Loucy (cell line): ENCODE data around the gene PPL.

ENCODE experiments used
- H2AFZ ChIP-seq: fragments of 200-600 bp; sonication (generic); 2 replicates; pipeline ENCODE4 v1.6.0; 2016; ENCODE audit warnings: antibody characterized with exemption, mild to moderate bottlenecking, low read length, moderate library complexity
- H3F3A ChIP-seq: fragments of 200-600 bp; 2 replicates; pipeline ENCODE4 v1.6.0; 2016; ENCODE audit warnings: antibody characterized with exemption, low read depth, mild to moderate bottlenecking
- H3K27me3 ChIP-seq: fragments of 200-600 bp; sonication (generic); 2 replicates; pipeline ENCODE4 v1.6.1; 2014; ENCODE audit warnings: low read length, mild to moderate bottlenecking; ENCODE audit not compliant: insufficient read depth, poor library complexity, severe bottlenecking
- H3K36me3 ChIP-seq: fragments of 200-600 bp; sonication (generic); 2 replicates; pipeline ENCODE4 v1.6.1; 2016; ENCODE audit warnings: low read length; ENCODE audit not compliant: insufficient read depth
- H3K4me1 ChIP-seq: fragments of 200-600 bp; sonication (generic); 2 replicates; pipeline ENCODE4 v1.5.1; 2014; ENCODE audit warnings: low read length, mild to moderate bottlenecking; ENCODE audit not compliant: insufficient read depth, poor library complexity, severe bottlenecking
- H3K4me2 ChIP-seq: fragments of 200-600 bp; sonication (generic); 2 replicates; pipeline ENCODE4 v1.6.0; 2014; ENCODE audit warnings: antibody characterized with exemption, low read length, low read depth, mild to moderate bottlenecking; ENCODE audit not compliant: poor library complexity, severe bottlenecking
- H3K4me3 ChIP-seq: fragments of 200-600 bp; sonication (generic); 2 replicates; pipeline ENCODE4 v1.5.1; 2014; ENCODE audit warnings: low read length, mild to moderate bottlenecking, mixed read lengths; ENCODE audit not compliant: poor library complexity, severe bottlenecking
- H3K79me2 ChIP-seq: fragments of 200-600 bp; sonication (generic); 2 replicates; pipeline ENCODE4 v1.6.1; 2014; ENCODE audit warnings: low read length; ENCODE audit not compliant: insufficient read depth
- H3K9ac ChIP-seq: fragments of 200-600 bp; sonication (generic); 2 replicates; pipeline ENCODE4 v1.6.0; 2014; ENCODE audit warnings: mild to moderate bottlenecking, low read depth, low read length, moderate library complexity; ENCODE audit not compliant: poor library complexity, severe bottlenecking
- H3K9me2 ChIP-seq: fragments of 200-600 bp; sonication (generic); replicated peaks from 2 replicates; pipeline ENCODE4 v1.6.1; 2016; ENCODE audit warnings: low read depth, low read length, mixed read lengths
- H3K9me3 ChIP-seq: fragments of 200-600 bp; sonication (generic); 2 replicates; pipeline ENCODE4 v1.6.1; 2014; ENCODE audit warnings: mild to moderate bottlenecking, antibody characterized with exemption, low read length, low read depth; ENCODE audit not compliant: insufficient read depth
- H4K20me1 ChIP-seq: fragments of 200-600 bp; sonication (generic); 2 replicates; pipeline ENCODE4 v1.6.0; 2014; ENCODE audit warnings: antibody characterized with exemption, low read length, mild to moderate bottlenecking; ENCODE audit not compliant: insufficient read depth, poor library complexity, severe bottlenecking
- EZH2phosphoT487 ChIP-seq: fragments of 200-600 bp; IDR thresholded peaks from 2 replicates; pipeline ENCODE4 v1.6.1; 2018; ENCODE audit warnings: antibody characterized with exemption, mild to moderate bottlenecking, moderate library complexity, borderline replicate concordance
- TF ChIP-seq, protein P1 (sequence below): fragments of 200-600 bp; sonication (generic); conservative IDR thresholded peaks from 2 replicates; pipeline ENCODE4 v1.5.1; 2014; ENCODE audit warnings: mild to moderate bottlenecking, antibody characterized with exemption, low read length

The PPL gene

DNA sequence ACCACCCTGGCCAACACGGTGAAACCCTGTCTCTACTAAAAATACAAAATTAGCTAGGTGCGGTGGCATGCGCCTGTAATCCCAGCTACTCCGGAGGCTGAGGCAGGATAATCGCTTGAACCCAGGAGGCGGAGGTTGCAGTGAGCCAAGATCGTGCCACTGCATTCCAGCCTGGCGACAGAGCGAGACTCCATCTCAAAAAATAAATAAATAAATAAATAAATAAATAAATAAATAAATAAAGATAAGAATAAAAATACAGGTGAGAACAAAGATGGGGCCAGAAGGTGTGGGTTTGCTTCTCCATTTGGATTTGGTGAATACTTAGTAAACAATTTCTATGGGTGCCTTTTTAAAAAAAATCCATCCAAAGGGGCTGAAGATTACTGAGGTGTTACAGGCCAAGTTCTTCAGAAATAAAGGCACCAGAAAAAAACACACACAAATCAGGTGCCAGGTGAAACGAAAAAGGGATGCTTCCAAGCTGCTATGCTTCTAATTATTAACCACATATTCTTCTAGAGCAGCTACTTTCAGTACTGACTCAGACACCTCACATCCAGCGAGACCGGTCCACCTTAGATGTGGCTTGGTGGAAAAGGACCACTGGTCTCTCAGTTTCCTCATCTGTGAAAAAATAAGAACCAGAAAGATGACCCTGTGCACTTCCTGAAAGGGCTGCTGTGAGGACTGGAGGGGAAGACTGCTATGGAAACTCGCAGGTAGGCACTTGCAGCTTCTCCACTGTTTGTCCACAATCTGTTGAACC, 99.0 kb downstream of the PPL start:
- H3K79me2 ChIP-seq = no peaks in the 10 kb centered on the region
- TF ChIP-seq, protein P1, sequence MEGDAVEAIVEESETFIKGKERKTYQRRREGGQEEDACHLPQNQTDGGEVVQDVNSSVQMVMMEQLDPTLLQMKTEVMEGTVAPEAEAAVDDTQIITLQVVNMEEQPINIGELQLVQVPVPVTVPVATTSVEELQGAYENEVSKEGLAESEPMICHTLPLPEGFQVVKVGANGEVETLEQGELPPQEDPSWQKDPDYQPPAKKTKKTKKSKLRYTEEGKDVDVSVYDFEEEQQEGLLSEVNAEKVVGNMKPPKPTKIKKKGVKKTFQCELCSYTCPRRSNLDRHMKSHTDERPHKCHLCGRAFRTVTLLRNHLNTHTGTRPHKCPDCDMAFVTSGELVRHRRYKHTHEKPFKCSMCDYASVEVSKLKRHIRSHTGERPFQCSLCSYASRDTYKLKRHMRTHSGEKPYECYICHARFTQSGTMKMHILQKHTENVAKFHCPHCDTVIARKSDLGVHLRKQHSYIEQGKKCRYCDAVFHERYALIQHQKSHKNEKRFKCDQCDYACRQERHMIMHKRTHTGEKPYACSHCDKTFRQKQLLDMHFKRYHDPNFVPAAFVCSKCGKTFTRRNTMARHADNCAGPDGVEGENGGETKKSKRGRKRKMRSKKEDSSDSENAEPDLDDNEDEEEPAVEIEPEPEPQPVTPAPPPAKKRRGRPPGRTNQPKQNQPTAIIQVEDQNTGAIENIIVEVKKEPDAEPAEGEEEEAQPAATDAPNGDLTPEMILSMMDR = no peak
- no peak for TF ChIP-seq EZH2phosphoT487
- no peak overlapping the region for H3K4me2 ChIP-seq
- no peak overlapping the region for H2AFZ ChIP-seq
- H3F3A ChIP-seq = no peaks in the 10 kb centered on the region
- no peaks in the 10 kb centered on the region for H3K9me3 ChIP-seq
- peaks cover 21% of the 10 kb centered on the region; the same call in 1 of the 2 replicates for H3K36me3 ChIP-seq
- H3K9me2 ChIP-seq = no peaks in the 10 kb centered on the region
- H3K9ac ChIP-seq = no peak overlapping the region
- H3K27me3 ChIP-seq = no peaks in the 10 kb centered on the region
- H3K4me1 ChIP-seq = no peaks in the 10 kb centered on the region
- no peak overlapping the region for H3K4me3 ChIP-seq
- no peaks in the 10 kb centered on the region for H4K20me1 ChIP-seq

DNA sequence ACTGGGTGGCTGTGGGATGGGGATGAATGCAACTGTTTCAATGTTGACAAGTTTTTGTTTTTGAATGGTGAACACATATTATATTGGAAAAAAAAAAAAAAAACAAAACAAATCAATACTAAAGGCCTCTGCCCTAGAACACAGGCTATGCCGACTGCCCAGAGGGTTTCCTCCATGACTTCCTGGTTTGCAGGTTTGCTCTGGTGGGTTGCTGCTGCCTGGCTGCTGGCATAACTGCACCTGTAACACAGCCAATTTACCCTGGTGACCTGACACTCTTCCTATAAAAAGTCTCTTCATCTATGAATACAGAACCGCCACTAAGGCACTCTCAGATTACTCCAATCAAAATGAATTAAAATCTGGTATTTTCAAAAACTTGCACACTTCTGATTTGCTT, 100.2 kb downstream of the PPL start:
- Histone ChIP-seq H3K4me1 (no peaks in the 10 kb centered on the region), H3K79me2 (no peaks in the 10 kb centered on the region), H3K9me2 (no peaks in the 10 kb centered on the region), H3K4me3 (no peak overlapping the region), H3K9ac (no peak overlapping the region), H3K36me3 (peaks cover 31% of the 10 kb centered on the region; the same call in 1 of the 2 replicates), H2AFZ (no peak overlapping the region), H3K9me3 (no peaks in the 10 kb centered on the region), H3K27me3 (no peaks in the 10 kb centered on the region), H3K4me2 (no peak overlapping the region), H4K20me1 (no peaks in the 10 kb centered on the region), H3F3A (no peaks in the 10 kb centered on the region)
- TF ChIP-seq, protein P1 = no peak
- TF ChIP-seq EZH2phosphoT487 = no peak

DNA sequence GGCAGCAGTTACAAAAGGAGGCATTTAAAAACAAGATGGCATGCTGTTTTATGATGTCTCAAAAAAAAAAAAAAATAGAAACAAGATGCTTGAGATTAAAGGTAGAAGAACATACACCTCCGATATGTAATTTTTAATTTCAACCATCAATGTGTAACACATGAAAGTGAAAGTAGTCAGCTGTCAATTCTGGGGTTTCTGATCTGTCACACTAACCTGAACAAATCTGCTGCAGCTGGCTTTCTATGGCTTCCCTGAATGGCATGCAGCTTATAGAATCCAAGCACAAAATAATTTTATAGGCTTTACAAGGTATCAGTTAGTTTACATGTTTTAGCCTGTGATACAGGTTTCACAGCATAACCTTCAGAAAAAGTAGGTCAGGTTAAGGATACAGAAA, 103.4 kb downstream of the PPL start:
- no peak overlapping the region for H3K9ac ChIP-seq
- no peak overlapping the region for H2AFZ ChIP-seq
- H3K9me3 ChIP-seq = no peaks in the 10 kb centered on the region
- H3K4me2 ChIP-seq = no peak overlapping the region
- peaks cover 37% of the 10 kb centered on the region; the same call in 1 of the 2 replicates for H3K36me3 ChIP-seq
- H4K20me1 ChIP-seq = no peaks in the 10 kb centered on the region
- H3F3A ChIP-seq = no peaks in the 10 kb centered on the region
- H3K4me3 ChIP-seq = no peak overlapping the region
- H3K9me2 ChIP-seq = no peaks in the 10 kb centered on the region
- TF ChIP-seq EZH2phosphoT487 = no peak
- TF ChIP-seq, protein P1 = no peak
- no peaks in the 10 kb centered on the region for H3K79me2 ChIP-seq
- no peaks in the 10 kb centered on the region for H3K4me1 ChIP-seq
- H3K27me3 ChIP-seq = no peaks in the 10 kb centered on the region
